ENCODE measurements around the gene ZNF500. TPM values are rescaled to one million over a fixed set of nuclear protein-coding genes. Genes with fewer than 3 reads are reported as not detected.

ZNF500 gene
- polyA plus RNA-seq, 2 of the 4 experiments (the other 2 are of a cell fraction): 4.6 to 6.7 TPM

DNA sequence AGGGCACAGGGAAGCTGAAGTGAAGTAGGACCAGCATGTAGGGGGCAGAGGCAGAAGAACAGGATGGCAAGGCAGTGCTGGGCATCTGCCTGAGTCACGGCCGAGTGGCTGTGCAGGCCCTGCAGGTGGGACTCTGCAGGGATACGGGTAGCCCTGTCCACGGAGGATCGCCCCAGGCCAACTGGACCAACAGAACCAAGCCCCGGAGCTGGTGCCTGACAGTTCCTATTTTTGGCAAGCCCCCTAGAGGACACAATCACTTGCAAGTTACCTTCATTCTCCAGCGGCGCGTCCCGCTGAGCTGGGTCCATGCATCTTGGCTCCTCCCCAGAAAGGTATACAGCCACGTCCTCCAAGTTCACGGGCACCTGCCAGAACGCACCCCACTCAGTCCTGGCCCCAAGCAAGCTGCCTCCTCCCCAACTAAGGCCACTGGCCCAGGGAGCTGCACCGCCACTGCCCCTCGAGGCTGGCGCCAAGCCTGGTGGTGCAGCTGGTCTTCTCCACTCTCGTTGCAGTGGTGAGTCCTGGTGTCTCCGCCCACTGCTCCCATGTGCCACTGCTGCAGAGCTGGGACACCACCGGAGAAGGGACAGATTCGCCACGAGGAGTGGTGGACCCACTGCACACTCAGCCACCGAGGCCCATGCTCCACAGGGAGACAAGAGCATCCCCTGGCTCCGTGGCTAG, 6.6 kb downstream of the ZNF500 start:
- 92% methylated on average over 20 of the region's 23 CpGs for WGBS (ENCODE audit: missing lambda C conversion rate)
- H3K9me3 ChIP-seq: no peaks in the 10 kb centered on the region; the same call in 2 of the 3 replicates
- no peak overlapping the region for H3K27ac ChIP-seq
- peak in 1 of 2 experiments; percentile 34; a peak in 1 of 6 replicates for ATAC-seq
- H3K4me2 ChIP-seq: no peak overlapping the region
- TF ChIP-seq RARB (CRISPR knock-in tag; IDR thresholded peaks at IDR 0.05): no peak
- TF ChIP-seq MAZ (IDR thresholded peaks at IDR 0.05; ENCODE audit: borderline replicate concordance, low read depth, low read length): no peak
- TF ChIP-seq GATA3 (IDR thresholded peaks at IDR 0.05; ENCODE audit: borderline replicate concordance): no peak
- no peak for TF ChIP-seq ZFP36 (IDR thresholded peaks at IDR 0.05; ENCODE audit: borderline replicate concordance, partially characterized antibody)
- no peak for TF ChIP-seq RCOR1 (IDR thresholded peaks at IDR 0.05; ENCODE audit: low read depth, low read length)
- TF ChIP-seq HOXB5 (CRISPR knock-in tag; IDR thresholded peaks at IDR 0.05): no peak
- TF ChIP-seq SMC3 (IDR thresholded peaks at IDR 0.05): no peak
- TF ChIP-seq NPAS2 (CRISPR knock-in tag; IDR thresholded peaks at IDR 0.05; ENCODE audit: borderline replicate concordance): no peak
- TF ChIP-seq HOXB13 (CRISPR knock-in tag; IDR thresholded peaks at IDR 0.05; ENCODE audit: low read depth): no peak
- TF ChIP-seq FOSL2 (IDR thresholded peaks at IDR 0.05): no peak
- TF ChIP-seq FOSL2 (CRISPR knock-in tag; IDR thresholded peaks at IDR 0.05): no peak
- no peak for TF ChIP-seq ZSCAN20 (CRISPR knock-in tag; IDR thresholded peaks at IDR 0.05)
- no peak for TF ChIP-seq TFCP2L1 (CRISPR knock-in tag; IDR thresholded peaks at IDR 0.05)
- no peak for TF ChIP-seq CTCF (IDR thresholded peaks at IDR 0.05)
- no peak for TF ChIP-seq BCL3 (IDR thresholded peaks at IDR 0.05)
- no peak for TF ChIP-seq HMGXB4 (CRISPR knock-in tag; IDR thresholded peaks at IDR 0.05; ENCODE audit: borderline replicate concordance)
- TF ChIP-seq JUN (IDR thresholded peaks at IDR 0.05): no peak
- TF ChIP-seq FOSB (CRISPR knock-in tag; IDR thresholded peaks at IDR 0.05): no peak
- no peak for TF ChIP-seq RNF2 (IDR thresholded peaks at IDR 0.05; ENCODE audit: borderline replicate concordance, low read depth)
- no peak for TF ChIP-seq USF2 (IDR thresholded peaks at IDR 0.05)
- no peak for TF ChIP-seq SREBF2 (IDR thresholded peaks at IDR 0.05)
- no peak for FAIRE-seq
- ChIA-PET CTCF (interaction anchor here (0.6 to 2.0 kb wide), 3 partner anchors 9 to 30 kb away, joined by 3 to 8 read pairs (median 5); partner anchors contain the start of genes ANKS3 and DNAAF8), POLR2A (interaction anchor here (1.4 kb wide), 1 partner anchor 8 kb away, joined by 3 read pairs; no protein-coding TSS in a partner anchor)
- no peak overlapping the region for H3K4me3 ChIP-seq
- DNase-seq (ENCODE audit: low read depth in 1 of 2, low spot score in 1 of 2): no peak
- H3K4me1 ChIP-seq: no peaks in the 10 kb centered on the region; the same call in 2 of the 3 replicates

DNA sequence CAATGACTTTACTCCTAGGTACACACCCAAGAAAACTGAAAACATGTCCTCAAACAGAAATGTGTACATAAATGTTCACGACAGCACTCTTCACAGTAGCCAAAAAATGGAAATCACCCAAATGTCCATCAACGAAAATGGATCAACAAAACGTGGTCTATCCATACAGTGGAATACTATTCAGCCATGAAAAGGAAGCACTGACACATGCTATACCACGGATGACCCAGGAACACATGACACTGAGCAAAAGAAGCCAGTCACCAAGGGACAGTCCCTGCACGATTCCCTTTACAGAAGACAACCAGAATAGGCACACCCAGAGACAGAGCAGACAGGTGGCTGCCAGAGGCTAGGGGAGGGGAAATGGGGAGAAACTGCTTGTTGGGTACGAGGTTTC, 11.3 kb downstream of the ZNF500 start:
- Histone ChIP-seq H3K4me2 (no peak overlapping the region), H3K27ac (no peak overlapping the region), H3K9me3 (peaks cover 2% of the 10 kb centered on the region; the same call in 1 of the 3 replicates), H3K4me3 (no peak overlapping the region), H3K4me1 (no peaks in the 10 kb centered on the region)
- ChIA-PET CTCF (interaction anchor here (1.0 kb wide), 1 partner anchor 8 kb away, joined by 3 read pairs; no protein-coding TSS in a partner anchor), POLR2A (no interaction called here)
- 89% methylated on average over 6 of the region's 6 CpGs for WGBS (ENCODE audit: missing lambda C conversion rate)
- no peak for DNase-seq (ENCODE audit: low read depth in 1 of 2, low spot score in 1 of 2)
- FAIRE-seq: no peak
- TF ChIP-seq, protein P1, sequence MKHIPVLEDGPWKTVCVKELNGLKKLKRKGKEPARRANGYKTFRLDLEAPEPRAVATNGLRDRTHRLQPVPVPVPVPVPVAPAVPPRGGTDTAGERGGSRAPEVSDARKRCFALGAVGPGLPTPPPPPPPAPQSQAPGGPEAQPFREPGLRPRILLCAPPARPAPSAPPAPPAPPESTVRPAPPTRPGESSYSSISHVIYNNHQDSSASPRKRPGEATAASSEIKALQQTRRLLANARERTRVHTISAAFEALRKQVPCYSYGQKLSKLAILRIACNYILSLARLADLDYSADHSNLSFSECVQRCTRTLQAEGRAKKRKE (CRISPR knock-in tag; IDR thresholded peaks at IDR 0.05; ENCODE audit: low read depth): no peak
- TF ChIP-seq HOXB13 (CRISPR knock-in tag; IDR thresholded peaks at IDR 0.05; ENCODE audit: low read depth) (no peak), EHF (CRISPR knock-in tag; IDR thresholded peaks at IDR 0.05) (no peak), CBX8 (IDR thresholded peaks at IDR 0.05) (no peak), HEYL (CRISPR knock-in tag; IDR thresholded peaks at IDR 0.05) (no peak), HDAC2 (IDR thresholded peaks at IDR 0.05) (peak; percentile 63; the same call in 1 of the 2 replicates), NR3C1 (IDR thresholded peaks at IDR 0.05) (no peak), ZFP36 (IDR thresholded peaks at IDR 0.05; ENCODE audit: borderline replicate concordance, partially characterized antibody) (no peak), CHD4 (IDR thresholded peaks at IDR 0.05; ENCODE audit: borderline replicate concordance) (0 out of 2 replicates have a peak, but pooled peaks have one; percentile 61), KDM1A (IDR thresholded peaks at IDR 0.05; ENCODE audit: low read depth) (0 out of 2 replicates have a peak, but pooled peaks have one; percentile 57)
- no peak for ATAC-seq

Measured in A549 (cell line).